GM18519 (cell line): ENCODE results near the gene KLHDC7B.

Source experiments
- ATAC-seq: cut with Tn5 transposase; IDR thresholded peaks from one replicate; pipeline ENCODE4 v1.9.1; 2021; ENCODE audit warnings: mild to moderate bottlenecking, moderate library complexity; ENCODE audit not compliant: unreplicated experiment, low FRiP score

Gene KLHDC7B

GRCh38 chr22:50546326-50547262, 895 bp downstream of the KLHDC7B start:
- no peak for ATAC-seq

- ATAC-seq = no peak
Measured at GRCh38 chr22:50547263-50547985, 1.7 kb downstream of the KLHDC7B start.

GRCh38 chr22:50548040-50548920, 2.6 kb downstream of the KLHDC7B start:
- no peak for ATAC-seq

- ATAC-seq = no peak
Measured at GRCh38 chr22:50548921-50549790, 3.5 kb downstream of the KLHDC7B start.

- ATAC-seq = no peak
Measured at GRCh38 chr22:50550395-50550794, 4.7 kb downstream of the KLHDC7B start.

GRCh38 chr22:50551160-50551752, 5.6 kb downstream of the KLHDC7B start:
- ATAC-seq = no peak

GRCh38 chr22:50553310-50553709, 7.6 kb downstream of the KLHDC7B start:
- ATAC-seq = no peak

GRCh38 chr22:50556703-50557102, 11.0 kb downstream of the KLHDC7B start:
- ATAC-seq = no peak

- ATAC-seq = no peak
Measured at GRCh38 chr22:50560034-50560433, 14.3 kb downstream of the KLHDC7B start.

- ATAC-seq = no peak
Measured at GRCh38 chr22:50561401-50562358, 16.0 kb downstream of the KLHDC7B start.

GRCh38 chr22:50562523-50563412, 17.1 kb downstream of the KLHDC7B start, which contains the start of gene SYCE3:
Gene SYCE3 (minus strand): TSS chr22:50562919. CDS start chr22:50556405, 6,514 bp downstream.
- peak; percentile 82 for ATAC-seq

GRCh38 chr22:50563413-50564160, 17.9 kb downstream of the KLHDC7B start:
- ATAC-seq = no peak

GRCh38 chr22:50564289-50564688, 18.6 kb downstream of the KLHDC7B start:
- no peak for ATAC-seq

- no peak for ATAC-seq
Measured at GRCh38 chr22:50567721-50568252, 22.1 kb downstream of the KLHDC7B start.

GRCh38 chr22:50568626-50569025, 22.9 kb downstream of the KLHDC7B start:
- ATAC-seq = no peak

GRCh38 chr22:50569041-50569459, 23.4 kb downstream of the KLHDC7B start:
- ATAC-seq = no peak
